ENCODE results near the gene VDAC1.
A peak's percentile ranks its signal among the peaks of the same experiment; 100 is the strongest.
"Not testable (repeated sequence)": the region's sequence is repeated elsewhere in the genome, so short reads cannot be mapped to it uniquely, and the experiment has no call there.

The VDAC1 gene

GRCh38 chr5:133963493-133964128 is 41.2 kb downstream of the VDAC1 start:
- DNase-seq, result no peak

GRCh38 chr5:133962801-133963476 is 41.8 kb downstream of the VDAC1 start:
- DNase-seq, result no peak

- no peak for DNase-seq
Observed at GRCh38 chr5:133962131-133962530, 42.6 kb downstream of the VDAC1 start.

GRCh38 chr5:133959643-133960042 is 45.1 kb downstream of the VDAC1 start:
- DNase-seq, result no peak

GRCh38 chr5:133957591-133957990 is 47.2 kb downstream of the VDAC1 start:
- no peak for DNase-seq

GRCh38 chr5:133957080-133957479 is 47.7 kb downstream of the VDAC1 start:
- no peak for DNase-seq

GRCh38 chr5:133956196-133956595 is 48.6 kb downstream of the VDAC1 start:
- DNase-seq, result not testable (repeated sequence)

- no peak for DNase-seq
Observed at GRCh38 chr5:133953568-133954145, 51.1 kb downstream of the VDAC1 start.

- peak; percentile 44 for DNase-seq
Observed at GRCh38 chr5:133952729-133953567, 51.8 kb downstream of the VDAC1 start.

GRCh38 chr5:133950821-133951612 is 53.8 kb downstream of the VDAC1 start:
- DNase-seq, result no peak

- no peak for DNase-seq
Observed at GRCh38 chr5:133948721-133949120, 56.1 kb downstream of the VDAC1 start.

- DNase-seq, result no peak
Observed at GRCh38 chr5:133947431-133947841, 57.3 kb downstream of the VDAC1 start.

- DNase-seq, result no peak
Observed at GRCh38 chr5:133945568-133945967, 59.2 kb downstream of the VDAC1 start.

- DNase-seq, result peak; percentile 70
Observed at GRCh38 chr5:133944263-133945185, 60.3 kb downstream of the VDAC1 start.

GRCh38 chr5:133943475-133943817 is 61.3 kb downstream of the VDAC1 start:
- no peak for DNase-seq

GRCh38 chr5:133942614-133943474 is 61.9 kb downstream of the VDAC1 start:
- DNase-seq, result no peak

- no peak for DNase-seq
Observed at GRCh38 chr5:133941456-133942196, 63.1 kb downstream of the VDAC1 start.

- no peak for DNase-seq
Observed at GRCh38 chr5:133939668-133940067, 65.1 kb downstream of the VDAC1 start.

- no peak for DNase-seq
Observed at GRCh38 chr5:133938929-133939328, 65.8 kb downstream of the VDAC1 start.

All from suppressor macrophage treated with lipopolysaccharide for 4 hours (primary cell).